Stimulated activated CD4-positive, alpha-beta T cell treated with anti-CD3 and anti-CD28 coated beads, Interleukin-15, amount 100 ng/mL, for 24 hours (primary cell): ENCODE measurements around the gene PPP3CA.
"Not testable (repeated sequence)": the region's sequence is repeated elsewhere in the genome, so short reads cannot be mapped to it uniquely, and the experiment has no call there.

ENCODE experiments used
- DNase-seq: peaks from one replicate; pipeline ENCODE4 v3.0.0-alpha.2; 2020

The PPP3CA gene

DNA sequence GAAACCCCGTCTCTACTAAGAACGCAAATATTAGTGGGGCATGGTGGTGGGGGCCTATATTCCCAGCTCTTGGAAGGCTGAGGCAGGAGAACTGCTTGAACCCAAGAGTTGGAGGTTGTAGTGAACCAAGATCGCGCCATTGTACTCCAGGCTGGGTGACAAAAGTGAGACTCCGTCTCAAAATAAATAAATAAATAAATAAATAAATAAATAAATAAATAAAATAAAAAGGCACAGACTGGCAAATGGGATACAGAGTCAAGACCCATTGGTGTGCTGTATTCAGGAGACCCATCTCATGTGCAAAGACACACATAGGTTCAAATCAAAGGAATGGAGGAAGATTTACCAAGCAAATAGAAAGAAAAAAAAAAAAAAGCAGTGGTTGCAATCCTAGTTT is 216.3 kb downstream of the PPP3CA start:
- not testable (repeated sequence) for DNase-seq

DNA sequence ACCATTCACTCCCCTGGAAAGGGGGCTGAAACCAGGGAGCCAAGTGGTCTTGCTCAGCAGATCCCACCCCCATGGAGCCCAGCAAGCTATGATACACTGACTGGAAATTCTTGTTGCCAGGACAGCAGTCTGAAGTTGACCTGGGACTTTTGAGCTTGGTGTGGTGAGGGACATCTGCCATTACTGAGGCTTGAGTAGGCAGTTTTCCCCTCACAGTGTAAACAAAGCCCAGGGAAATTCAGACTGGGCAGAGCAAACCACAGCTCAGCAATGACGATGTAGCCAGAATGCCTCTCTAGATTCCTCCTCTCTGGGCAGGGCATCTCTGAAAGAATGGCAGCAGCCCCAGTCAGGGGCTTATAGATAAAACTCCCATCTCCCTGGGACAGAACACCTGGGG is 218.4 kb downstream of the PPP3CA start:
- not testable (repeated sequence) for DNase-seq

DNA sequence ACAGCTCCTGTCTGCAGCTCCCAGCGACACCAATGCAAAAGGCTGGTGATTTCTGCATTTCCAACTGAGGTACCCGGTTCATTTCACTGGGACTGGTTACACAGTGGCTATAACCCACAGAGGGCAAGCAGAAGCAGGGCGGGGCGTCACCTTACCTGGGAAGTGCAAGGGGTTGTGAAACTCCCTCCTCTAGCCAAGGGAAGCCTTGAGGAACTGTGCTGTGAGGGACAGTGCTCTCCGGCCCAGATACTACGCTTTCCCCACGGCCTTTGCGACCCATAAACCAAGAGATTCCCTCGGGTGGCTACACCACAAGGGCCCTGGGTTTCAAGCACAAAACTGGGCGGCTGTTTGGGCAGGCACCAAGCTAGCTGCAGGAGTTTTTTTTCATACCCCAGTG is 218.9 kb downstream of the PPP3CA start:
- no peak for DNase-seq

DNA sequence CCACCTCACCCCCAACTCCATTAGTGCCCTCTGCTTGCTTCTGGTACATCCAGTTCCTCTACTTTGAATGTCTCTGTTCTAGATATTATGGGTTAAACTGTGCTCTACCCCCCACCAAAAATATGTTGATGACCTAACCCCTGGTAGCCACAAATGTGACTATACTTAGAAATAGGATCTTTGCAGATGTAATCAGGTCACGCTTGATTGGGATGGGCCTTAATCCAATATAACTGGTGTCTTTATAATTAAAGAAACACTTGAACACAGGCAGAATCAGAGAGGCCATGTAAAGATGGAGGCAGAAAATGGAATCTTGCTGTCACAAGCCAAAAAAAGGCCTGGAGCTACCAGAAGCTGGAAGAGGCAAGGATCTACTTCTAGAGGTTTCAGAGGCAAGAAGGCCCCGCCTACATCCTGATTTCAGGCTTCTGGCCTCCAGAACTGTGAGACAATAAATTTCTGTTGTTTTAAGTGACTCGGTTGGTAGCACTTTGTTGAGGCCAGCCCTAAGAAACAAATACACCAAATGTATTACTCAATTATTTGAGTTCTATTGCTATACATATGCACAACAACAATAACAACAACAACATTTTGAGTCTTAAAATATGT is 220.0 kb downstream of the PPP3CA start:
- no peak for DNase-seq

DNA sequence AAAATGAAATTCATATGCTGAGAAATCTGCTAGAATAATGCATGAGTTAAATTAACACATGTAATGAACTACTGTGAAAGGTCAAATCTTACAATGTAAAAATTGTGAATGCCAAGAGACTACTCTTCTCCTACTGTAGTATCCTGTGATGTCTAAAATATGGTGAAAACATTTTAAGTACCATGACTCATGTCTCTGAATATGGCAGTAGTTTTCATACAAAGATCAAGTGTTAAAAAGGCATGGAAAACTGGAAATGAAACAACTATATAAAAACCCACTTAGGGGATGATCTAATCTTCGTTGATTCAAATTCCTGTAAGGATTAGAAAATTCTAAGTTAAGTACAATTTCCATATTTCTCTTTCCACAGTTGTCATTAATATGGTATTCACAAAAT is 221.3 kb downstream of the PPP3CA start:
- DNase-seq, result no peak

DNA sequence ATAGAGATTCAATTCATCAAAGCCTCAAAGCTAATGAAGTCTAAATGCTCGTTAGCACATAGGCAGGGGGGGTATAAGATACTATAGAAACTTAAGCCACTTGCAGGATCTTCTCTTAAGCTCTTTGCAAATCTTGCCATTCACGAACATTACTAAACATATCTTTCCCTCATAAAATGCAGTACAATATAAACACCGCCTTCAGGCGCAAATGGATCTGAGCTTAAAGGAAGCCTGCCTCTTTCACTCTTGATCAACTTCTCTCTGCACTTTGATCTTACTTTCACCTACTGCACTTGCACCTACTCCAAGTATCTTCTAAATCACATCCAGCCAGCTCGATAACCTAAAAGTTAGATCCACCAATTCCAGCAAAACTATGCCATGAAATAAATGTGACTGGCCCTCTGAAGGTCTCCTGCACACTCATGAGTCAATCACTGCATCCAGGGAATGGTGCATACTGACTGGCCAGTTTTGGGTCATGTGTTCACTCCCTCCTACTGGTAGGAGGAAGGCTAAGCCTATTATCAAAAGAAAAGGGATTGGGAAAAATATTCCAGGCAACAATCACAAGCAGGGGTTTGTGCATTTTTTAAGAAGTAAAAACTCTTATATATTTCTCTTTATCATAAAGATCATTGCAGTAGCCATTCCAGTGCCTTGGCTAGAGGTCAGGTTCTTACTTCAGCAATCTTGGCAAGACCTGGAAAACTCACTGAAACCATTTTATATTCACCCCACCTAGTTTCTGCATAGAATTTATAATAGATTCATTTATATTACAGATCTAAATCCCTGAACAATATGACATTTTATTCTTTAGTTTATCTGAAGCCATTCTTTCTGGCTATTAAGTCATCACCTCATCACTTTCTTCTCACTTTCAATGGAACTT is 222.0 kb downstream of the PPP3CA start:
- no peak for DNase-seq

DNA sequence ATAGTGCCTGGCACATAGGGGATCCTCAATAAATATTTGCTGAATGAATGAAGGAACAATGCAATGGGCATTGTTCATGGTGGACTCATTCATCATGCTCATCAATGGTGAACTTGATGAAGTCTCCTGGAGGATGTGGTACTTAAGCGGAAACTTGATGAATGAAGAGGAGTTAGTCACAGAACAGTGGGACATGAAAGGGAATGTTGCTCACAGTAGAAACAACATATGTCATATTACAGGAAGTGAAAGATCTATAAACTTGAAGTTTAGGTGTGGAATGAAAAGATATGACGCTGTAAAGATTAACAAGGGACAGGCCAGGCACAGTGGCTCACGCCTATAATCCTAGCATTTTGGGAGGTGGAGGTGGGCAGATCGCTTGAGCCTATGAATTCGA is 224.1 kb downstream of the PPP3CA start:
- DNase-seq, result no peak

DNA sequence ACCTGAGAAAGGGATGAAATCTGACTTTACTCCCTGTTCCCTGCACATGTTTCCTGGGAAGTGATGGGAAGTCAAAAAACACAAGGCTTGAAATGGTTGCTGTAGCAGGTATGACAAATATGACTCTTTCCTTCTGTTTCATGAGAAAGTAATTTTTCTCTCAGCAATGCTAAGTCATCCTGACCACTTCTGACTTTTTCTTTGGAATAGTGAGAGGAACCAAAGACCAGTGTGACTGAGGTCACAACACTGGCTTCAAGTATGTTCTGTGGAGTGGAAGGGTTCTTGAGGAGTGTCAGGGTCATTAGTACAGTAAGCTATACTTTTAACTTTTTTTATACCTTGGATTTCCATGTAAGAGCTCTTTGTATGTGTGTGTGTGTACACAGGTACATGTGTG is 225.3 kb downstream of the PPP3CA start:
- no peak for DNase-seq

DNA sequence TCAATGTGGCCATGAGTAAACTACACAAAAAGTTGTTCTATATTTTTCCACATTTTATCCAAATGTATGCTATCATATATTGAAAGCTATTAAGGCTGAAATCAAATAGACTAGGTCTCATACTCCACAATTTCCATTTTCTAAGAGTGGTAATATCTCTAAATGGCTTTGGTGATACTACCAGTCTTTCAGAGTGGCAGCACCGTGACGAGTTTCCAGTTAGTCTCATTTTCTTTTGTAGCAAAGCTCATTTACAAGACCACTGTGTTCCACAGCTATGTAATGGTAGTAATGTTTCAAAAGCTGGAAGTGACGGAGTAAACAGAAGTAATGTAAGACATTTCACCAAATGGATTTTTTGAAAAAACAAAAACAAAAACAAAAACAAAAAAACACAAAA is 228.2 kb downstream of the PPP3CA start:
- no peak for DNase-seq

DNA sequence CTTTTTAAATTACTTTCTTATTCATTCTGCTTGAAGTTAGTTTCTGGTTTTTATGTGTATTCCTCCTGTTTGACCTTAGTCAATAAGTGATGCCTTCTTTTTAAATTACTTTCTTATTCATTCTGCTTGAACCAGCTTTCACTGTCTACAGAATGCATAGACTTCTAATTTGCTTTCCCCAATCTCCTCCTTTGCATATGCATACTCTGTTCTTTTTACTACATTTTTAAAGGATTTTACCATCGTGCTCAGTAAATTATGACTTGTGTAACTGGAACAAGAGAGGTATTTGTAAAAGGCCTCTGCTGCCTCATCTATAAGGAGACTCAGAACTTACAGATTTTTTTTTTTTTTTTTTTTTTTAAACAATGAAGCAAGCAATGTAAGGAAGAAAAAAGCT is 228.7 kb downstream of the PPP3CA start:
- DNase-seq, result no peak

DNA sequence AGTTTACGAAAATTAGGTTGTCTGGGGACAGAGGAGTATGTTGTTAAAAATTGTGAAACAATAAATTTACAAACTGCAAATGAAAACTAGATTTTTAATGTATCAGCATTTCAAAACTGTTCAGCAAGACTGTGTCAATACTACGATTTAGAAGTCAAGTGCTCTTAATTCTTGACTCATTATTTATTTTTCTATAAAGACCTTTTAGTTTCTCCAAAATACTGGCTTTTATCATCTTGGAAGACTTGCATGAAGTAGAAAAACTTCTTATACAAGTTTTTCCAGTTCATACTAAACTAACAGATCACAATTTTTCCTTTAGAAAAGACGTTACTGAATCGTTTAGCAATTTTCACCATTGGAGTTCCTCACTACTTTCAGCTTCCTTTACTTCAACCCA is 231.4 kb downstream of the PPP3CA start:
- no peak for DNase-seq

DNA sequence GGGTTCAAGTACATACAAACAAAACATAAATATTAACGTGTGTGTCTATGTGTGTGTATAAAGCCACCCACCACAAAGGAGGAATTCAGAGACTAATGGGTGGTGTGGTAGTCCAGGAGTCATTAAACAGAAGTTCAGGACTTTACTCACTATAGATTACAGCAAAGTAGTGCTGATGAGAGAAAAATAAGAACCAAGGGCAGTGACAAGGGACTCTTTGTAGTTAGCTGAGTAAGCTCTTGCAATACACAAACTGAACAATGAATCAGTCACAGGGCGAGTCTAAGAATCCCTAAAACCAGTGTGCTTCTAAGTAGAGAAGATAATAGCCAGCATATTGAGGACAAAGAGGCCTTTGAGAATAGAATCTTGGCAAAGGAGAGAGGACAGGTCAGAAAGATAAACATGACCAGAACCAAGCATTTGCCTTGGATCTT is 232.4 kb downstream of the PPP3CA start:
- no peak for DNase-seq

DNA sequence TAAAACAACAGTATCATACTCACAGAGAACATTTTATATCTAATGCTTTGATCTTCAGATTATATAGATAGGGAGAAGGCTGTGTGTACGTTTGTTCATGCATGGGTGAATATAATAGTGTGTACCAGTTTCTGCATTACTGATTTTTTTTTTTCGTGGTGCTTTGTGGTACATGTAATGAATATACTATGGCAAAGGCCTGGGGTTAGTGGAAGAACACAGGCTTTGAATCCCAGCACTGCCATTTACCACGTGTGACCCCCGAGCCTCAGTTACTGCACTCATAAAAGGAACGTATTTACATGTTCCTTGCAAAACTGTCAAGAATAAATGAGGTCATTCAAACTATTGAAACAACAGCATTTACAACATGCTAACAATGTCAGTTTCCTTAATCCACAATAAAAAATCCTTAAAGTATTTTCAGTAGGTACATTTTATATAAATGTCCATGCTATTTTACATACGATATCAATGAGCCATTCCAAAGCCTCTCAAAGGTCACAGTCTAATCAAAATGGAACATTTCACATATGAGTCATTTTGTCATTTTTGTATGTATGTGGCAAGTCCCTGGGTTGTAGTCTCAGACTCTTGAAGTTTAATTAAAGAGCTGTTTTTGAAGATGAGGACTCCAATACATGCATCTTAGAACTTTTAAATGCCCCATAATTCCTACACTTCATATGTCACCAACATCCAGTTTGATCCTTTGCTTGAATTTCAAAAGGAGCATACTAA is 242.8 kb downstream of the PPP3CA start:
- DNase-seq, result no peak

DNA sequence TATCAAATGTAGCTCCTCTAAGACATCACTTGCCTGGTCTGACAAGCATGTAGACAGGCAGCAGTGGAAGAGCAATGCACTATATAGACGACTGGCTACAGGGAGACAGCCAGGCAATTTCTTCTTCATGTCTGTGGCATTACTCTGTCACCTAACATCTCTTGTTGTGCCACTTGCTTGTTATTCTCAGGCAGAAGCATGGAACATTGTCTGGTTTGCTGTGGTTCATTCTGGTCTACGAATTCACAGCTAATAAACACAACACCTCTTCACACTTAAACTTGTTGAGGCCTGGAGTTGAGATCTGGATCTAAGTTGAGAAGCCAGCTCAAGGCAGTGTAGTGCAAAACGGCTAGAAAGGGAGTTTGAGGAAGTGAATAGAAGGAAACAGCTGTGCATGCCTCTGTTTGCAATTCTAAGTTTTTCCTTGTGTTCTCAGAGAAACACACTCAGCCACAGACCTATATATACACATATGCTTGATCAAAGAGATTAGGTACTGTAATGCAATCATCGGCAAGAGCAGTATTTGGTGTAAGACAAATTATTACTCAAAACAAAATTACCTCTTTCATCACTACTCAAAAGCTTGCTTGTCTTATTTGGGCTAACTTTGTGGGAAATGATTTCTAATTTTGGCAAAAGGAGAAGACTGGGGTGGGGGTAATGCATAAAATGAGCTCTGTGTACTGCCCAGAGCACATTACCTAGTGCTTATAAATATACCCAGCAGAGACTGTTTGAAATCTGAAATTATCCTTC is 243.8 kb downstream of the PPP3CA start:
- DNase-seq, result no peak

DNA sequence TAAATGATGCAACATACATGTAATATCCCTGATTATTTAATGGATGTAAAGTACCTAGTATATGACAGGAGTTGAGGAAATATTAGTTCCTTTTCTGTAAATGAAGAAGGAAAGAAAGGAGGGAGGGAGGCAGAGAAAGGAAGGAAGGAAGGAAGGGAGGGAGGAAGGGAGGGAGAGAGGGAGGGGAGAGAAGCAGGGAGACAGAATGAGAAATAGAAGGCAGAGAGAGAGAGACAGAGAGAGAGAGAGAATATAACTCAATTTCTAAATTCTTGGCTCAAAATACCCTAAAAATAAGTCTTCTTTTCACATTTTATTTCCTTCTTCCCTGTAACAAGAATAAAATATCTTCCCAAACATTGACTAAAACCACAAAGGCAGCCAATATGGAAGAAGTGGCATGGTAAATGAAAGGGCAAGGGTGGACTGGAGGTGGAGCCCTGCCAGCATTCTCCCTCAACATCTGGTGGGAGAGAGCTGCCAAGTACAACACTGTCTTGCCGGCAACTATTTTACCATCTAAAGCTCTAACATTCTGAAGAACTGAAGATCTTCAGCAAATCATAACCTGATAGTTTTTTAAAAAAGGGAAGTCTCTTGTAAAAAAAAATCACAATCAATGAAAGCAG is 245.1 kb downstream of the PPP3CA start:
- no peak for DNase-seq

DNA sequence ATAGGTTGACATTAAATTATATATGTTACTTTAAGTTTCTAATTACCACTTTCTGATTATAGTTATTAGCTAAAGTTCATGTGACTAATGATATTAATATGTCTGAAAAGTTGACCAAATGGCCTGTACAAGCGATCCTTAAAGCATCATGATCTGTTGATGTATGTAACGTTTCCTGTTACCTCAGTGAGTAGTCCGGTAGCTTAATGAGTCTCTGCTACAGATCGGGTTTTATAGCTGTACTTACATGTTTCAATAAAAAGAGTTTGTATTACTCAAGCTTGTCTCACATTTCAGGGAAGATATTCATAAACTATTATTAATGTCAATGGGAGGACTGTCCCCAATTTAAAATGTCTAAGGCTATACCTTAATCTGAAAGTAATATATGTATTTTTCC is 246.3 kb downstream of the PPP3CA start:
- no peak for DNase-seq

DNA sequence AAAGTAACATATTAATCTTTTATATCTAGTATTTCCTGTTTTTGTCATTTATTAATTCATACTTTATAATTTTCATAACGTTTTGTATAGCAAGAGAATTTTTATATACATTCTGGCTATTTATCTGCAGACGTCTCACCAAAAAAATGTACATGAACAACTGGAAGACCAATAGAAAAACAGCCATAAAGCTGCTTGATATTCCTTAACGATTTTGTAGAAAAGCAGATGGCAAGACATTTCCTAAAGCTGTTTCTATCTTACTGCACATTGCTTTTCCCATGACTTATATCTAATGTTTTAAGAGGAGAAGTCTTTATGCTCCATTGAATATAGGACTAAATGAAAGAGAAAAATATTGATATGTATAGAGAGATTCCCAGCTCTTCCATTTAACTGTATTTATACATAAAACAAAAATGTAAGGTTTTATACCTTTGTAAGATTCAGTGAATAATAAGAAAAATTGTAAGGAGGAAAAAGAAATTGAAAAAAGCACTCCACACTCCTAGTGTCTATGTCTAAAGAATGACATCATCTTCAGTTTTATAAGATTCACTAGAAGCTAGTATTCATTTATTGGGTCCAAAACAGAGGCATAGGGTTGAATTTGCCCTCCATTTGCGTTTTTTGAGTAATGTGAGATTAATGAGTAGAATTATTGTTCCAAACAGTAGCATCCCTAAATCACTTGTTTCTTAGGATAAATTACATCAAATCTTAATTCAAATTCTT is 248.5 kb downstream of the PPP3CA start:
- DNase-seq, result no peak

DNA sequence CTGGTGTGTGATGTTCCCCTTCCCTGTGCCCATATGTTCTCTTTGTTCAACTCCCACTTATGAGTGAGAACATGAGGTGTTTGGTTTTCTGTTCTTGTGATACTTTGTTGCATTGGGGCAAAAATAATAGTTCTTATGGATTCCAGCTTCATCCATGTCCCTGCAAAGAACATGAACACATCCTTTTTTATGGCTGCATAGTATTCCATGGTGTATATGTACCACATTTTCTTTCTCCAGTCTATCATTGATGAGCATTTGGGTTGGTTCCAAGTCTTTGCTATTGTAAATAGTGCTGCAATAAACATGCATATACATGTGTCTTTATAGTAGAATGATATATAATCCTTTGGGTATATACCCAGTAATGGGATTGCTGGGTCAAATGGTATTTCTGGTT is 254.7 kb downstream of the PPP3CA start:
- DNase-seq, result not testable (repeated sequence)

DNA sequence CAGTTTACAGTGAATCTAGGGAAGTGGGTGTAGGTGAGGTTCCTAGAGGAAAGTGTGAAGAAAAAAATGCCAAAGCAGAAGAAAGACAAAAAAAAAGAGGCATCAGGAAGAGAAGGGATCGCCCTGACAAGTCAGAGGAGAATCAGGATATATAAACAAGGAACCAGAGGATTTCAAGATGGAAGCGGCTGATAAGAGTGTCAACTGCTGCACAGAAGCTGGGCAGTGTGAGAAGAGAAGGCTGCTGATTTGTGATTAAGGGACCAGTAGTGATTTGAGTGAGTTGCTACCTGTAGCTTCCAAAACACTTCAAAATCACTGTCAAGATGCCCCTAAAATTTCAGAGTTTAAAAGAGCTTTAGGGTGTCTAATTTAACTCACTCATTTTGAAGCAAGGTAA is 258.2 kb downstream of the PPP3CA start:
- no peak for DNase-seq

DNA sequence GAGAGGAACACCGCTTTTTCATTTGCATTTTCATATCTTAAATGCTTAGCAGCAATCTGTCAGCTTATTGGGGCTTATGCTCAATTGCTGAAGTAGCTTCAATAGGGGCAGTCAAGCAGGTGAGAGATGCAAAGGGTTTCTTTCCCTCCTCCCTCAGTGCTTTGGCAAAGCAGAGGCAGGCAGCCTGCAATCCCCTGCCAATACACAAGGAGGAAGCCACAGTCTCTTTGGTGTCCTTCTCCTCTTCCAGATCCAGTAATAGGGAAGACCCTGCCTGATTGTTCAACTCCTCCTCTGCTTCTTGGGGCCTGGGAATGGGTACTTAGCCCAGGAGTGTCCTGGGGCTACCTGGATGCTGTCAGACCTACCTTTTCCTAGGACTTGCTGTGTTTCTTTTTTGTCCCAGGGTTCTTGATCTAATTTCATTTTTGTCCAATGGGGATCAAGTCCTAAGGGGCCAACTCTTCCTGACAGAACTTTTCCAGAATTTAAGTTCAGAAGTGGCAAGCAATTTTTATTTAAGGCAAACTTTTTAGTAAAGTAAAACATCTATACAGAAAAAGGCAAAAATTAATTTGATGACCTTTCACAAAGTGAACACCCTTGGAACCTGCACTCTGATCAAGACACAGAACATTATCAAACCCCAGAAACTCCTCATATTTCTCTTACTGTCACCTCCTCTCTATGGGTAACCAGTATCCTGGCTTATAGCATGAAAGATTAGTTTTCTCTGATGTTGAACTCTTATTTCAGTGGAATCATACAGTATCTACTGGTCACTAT is 260.3 kb downstream of the PPP3CA start:
- DNase-seq, result no peak

DNA sequence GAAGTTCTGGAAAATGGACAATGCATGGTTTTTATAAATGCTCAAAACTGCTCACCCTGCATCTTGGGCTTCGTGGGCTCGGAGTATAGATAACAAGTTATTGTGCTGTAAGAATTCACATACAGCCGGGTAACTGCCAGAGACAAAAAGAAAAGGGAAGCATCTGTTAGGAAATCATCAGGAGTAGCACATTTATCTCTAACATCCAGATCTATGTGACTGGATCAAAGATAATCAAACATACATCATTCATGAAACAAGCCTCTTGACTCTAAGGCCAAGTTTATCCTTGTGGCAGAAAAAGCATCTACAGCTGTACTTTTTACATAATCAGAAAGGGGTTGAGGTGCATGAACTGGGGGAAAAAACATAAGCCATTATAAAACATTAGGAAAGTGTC is 264.2 kb downstream of the PPP3CA start:
- DNase-seq, result no peak
